Measurements from ENCODE around the gene OSMR.

The OSMR gene

DNA sequence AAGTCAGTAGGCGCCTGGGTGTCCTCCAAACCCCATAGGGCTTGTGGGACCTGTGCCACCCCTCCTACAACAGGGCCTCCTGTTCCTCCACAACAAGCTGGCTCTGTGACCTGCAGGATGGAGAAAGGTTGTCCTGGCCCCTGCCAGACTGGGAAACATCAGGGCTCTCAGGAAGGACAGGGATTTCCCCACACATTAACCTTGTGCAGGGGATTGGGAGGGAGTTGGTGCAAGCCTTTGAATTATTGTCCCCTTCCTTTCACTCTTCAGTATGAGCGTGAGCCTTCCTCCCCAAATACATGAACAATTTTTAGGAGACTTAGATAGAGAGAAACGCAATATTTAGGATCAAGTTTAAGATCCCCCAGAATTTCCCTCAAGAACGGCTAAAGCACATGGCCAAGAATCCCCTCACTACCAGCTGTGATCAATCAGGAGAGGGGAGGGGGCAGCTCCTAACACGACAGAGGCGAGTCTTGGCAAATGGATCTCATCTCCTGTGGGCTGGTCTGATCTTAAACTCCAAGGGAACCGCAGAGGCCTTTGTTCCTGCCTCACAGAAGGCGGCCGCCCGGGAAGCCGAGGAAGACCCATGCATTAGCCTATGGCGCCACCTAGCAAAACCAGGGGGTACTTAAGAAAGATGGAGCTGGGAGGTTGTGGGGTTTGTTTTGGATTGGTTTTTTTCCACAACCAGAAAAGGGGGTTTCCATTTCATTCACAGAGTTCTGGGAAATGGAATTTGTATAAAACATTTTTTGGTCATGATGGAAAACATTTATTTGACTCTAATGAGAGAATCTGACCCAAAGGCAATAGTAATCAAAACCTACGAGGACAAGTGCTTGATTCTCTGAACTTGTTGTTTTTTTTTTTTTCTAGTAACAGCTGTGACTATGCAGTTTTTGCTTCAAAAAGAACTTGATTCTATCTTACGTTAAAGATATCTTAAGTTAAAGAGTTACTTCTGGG, 36.1 kb upstream of the OSMR start (continued):
- TF ChIP-seq ZNF548 (tag by site-specific recombination; IDR thresholded peaks at IDR 0.05) (no peak), ZNF10 (tag by site-specific recombination; IDR thresholded peaks at IDR 0.05) (0 out of 2 replicates have a peak, but pooled peaks have one; percentile 7), ZNF513 (tag by site-specific recombination; IDR thresholded peaks at IDR 0.05) (no peak), ZNF626 (tag by site-specific recombination; IDR thresholded peaks at IDR 0.05) (no peak), ZNF133 (tag by site-specific recombination; IDR thresholded peaks at IDR 0.05) (no peak), ZNF654 (tag by site-specific recombination; IDR thresholded peaks at IDR 0.05; ENCODE audit: low read depth) (peak; percentile 98), OVOL3 (tag by site-specific recombination; IDR thresholded peaks at IDR 0.05) (no peak), ZNF112 (tag by site-specific recombination; IDR thresholded peaks at IDR 0.05) (no peak), GLIS2 (tag by site-specific recombination; IDR thresholded peaks at IDR 0.05) (0 out of 2 replicates have a peak, but pooled peaks have one; percentile 39), ZNF433 (tag by site-specific recombination; IDR thresholded peaks at IDR 0.05; ENCODE audit: low read depth) (no peak), ZNF660 (tag by site-specific recombination; IDR thresholded peaks at IDR 0.05) (peak; percentile 90), SP7 (tag by site-specific recombination; IDR thresholded peaks at IDR 0.05) (peak; percentile 56; the same call in 1 of the 2 replicates), ZNF2 (tag by site-specific recombination; IDR thresholded peaks at IDR 0.05) (peak; percentile 80; the same call in 1 of the 2 replicates), IKZF3 (tag by site-specific recombination; IDR thresholded peaks at IDR 0.05) (peak; percentile 76), MZF1 (tag by site-specific recombination; IDR thresholded peaks at IDR 0.05; ENCODE audit: borderline replicate concordance) (peak; percentile 55; the same call in 1 of the 2 replicates), ZNF266 (tag by site-specific recombination; IDR thresholded peaks at IDR 0.05; ENCODE audit: low read depth) (no peak), ZNF324 (tag by site-specific recombination; IDR thresholded peaks at IDR 0.05) (no peak), HOXC10 (CRISPR knock-in tag; IDR thresholded peaks at IDR 0.05) (no peak), ZNF24 (tag by site-specific recombination; IDR thresholded peaks at IDR 0.05) (0 out of 2 replicates have a peak, but pooled peaks have one; percentile 29), ZNF549 (tag by site-specific recombination; IDR thresholded peaks at IDR 0.05) (no peak), ZNF394 (tag by site-specific recombination; IDR thresholded peaks at IDR 0.05; ENCODE audit: borderline replicate concordance) (no peak), ZNF354C (tag by site-specific recombination; IDR thresholded peaks at IDR 0.05; ENCODE audit: borderline replicate concordance, low read depth) (no peak), ZBTB7A (tag by site-specific recombination; IDR thresholded peaks at IDR 0.05; ENCODE audit: low read depth) (no peak), KLF7 (tag by site-specific recombination; IDR thresholded peaks at IDR 0.05; ENCODE audit: borderline replicate concordance) (no peak), ZFHX2 (tag by site-specific recombination; conservative IDR thresholded peaks at IDR 0.05) (no peak)
- TF ChIP-seq, protein P1, sequence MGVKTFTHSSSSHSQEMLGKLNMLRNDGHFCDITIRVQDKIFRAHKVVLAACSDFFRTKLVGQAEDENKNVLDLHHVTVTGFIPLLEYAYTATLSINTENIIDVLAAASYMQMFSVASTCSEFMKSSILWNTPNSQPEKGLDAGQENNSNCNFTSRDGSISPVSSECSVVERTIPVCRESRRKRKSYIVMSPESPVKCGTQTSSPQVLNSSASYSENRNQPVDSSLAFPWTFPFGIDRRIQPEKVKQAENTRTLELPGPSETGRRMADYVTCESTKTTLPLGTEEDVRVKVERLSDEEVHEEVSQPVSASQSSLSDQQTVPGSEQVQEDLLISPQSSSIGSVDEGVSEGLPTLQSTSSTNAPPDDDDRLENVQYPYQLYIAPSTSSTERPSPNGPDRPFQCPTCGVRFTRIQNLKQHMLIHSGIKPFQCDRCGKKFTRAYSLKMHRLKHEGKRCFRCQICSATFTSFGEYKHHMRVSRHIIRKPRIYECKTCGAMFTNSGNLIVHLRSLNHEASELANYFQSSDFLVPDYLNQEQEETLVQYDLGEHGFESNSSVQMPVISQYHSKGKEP (tag by site-specific recombination; IDR thresholded peaks at IDR 0.05): no peak
- TF ChIP-seq, protein P2, sequence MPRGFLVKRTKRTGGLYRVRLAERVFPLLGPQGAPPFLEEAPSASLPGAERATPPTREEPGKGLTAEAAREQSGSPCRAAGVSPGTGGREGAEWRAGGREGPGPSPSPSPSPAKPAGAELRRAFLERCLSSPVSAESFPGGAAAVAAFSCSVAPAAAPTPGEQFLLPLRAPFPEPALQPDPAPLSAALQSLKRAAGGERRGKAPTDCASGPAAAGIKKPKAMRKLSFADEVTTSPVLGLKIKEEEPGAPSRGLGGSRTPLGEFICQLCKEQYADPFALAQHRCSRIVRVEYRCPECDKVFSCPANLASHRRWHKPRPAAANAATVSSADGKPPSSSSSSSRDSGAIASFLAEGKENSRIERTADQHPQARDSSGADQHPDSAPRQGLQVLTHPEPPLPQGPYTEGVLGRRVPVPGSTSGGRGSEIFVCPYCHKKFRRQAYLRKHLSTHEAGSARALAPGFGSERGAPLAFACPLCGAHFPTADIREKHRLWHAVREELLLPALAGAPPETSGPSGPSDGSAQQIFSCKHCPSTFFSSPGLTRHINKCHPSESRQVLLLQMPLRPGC (tag by site-specific recombination; IDR thresholded peaks at IDR 0.05): no peak
- TF ChIP-seq, protein P3, sequence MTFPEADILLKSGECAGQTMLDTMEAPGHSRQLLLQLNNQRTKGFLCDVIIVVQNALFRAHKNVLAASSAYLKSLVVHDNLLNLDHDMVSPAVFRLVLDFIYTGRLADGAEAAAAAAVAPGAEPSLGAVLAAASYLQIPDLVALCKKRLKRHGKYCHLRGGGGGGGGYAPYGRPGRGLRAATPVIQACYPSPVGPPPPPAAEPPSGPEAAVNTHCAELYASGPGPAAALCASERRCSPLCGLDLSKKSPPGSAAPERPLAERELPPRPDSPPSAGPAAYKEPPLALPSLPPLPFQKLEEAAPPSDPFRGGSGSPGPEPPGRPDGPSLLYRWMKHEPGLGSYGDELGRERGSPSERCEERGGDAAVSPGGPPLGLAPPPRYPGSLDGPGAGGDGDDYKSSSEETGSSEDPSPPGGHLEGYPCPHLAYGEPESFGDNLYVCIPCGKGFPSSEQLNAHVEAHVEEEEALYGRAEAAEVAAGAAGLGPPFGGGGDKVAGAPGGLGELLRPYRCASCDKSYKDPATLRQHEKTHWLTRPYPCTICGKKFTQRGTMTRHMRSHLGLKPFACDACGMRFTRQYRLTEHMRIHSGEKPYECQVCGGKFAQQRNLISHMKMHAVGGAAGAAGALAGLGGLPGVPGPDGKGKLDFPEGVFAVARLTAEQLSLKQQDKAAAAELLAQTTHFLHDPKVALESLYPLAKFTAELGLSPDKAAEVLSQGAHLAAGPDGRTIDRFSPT (tag by site-specific recombination; IDR thresholded peaks at IDR 0.05): no peak
- TF ChIP-seq, protein P4, sequence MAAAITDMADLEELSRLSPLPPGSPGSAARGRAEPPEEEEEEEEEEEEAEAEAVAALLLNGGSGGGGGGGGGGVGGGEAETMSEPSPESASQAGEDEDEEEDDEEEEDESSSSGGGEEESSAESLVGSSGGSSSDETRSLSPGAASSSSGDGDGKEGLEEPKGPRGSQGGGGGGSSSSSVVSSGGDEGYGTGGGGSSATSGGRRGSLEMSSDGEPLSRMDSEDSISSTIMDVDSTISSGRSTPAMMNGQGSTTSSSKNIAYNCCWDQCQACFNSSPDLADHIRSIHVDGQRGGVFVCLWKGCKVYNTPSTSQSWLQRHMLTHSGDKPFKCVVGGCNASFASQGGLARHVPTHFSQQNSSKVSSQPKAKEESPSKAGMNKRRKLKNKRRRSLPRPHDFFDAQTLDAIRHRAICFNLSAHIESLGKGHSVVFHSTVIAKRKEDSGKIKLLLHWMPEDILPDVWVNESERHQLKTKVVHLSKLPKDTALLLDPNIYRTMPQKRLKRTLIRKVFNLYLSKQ (tag by site-specific recombination; IDR thresholded peaks at IDR 0.05; ENCODE audit: borderline replicate concordance): no peak

All from HEK293 (cell line).